GM21390 (cell line): ENCODE results near the gene HOXC10.

Source experiments
- ATAC-seq: cut with Tn5 transposase; IDR thresholded peaks from one replicate; pipeline ENCODE4 v1.9.1; 2021; ENCODE audit not compliant: unreplicated experiment

HOXC10 gene

DNA sequence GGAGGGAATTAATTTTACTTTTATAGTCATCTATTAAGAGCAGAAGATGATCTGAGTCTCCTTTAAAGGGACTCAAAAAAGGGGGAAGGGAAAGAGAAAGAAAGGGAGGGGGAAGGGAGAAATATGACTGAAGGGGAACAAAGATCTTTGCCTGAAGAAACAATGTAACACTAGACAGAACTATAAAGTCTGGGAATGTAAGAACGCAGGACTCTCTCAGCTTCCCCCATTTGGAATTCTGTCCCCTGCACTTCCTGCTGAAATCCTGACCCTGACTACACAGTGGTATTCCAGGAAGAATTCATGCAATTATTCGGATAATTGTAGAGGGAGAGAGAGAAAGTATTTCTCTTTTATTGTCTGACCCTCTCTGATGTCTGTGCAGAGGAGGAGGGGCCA, 20.6 kb upstream of the HOXC10 start:
- ATAC-seq, result no peak

DNA sequence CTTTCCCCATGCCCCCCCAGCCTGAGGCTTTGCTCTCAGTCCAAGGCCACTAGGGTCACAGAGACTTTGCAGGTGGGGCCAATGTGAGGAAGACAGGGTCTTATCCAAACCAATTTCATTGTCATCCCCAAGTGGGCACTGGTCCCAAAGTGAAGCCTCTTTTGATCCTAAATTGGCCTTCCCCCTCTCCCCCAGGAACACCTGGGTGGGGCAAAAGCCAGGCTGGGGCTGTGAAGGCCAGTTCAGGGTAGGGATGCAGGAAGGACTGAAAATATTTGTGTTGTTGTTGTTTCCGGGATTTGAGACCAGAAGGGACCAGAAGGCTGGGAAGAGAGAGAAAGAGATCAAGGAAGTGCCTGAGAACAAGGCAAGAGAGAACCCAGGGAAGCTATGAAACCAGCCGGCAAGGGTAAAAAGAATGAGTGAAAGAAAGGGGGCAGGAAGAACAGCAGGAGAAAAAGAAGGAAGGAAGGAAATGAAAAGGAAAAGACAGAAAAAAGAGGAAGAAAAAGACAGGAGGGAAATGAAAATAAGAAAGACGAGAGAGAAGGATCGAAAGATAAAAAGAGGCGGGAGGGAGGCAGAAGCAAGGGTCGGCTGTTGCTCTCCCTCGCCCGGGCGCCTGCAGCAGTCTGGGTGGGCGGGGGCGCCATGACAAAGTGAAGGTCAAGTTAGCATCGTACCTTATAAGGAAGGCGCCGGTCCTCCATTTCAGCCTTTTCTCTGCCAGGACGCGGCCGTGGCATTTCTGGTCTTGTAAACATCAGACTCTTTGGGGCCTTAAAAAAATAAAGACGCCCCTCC, 19.5 kb upstream of the HOXC10 start:
- ATAC-seq, result no peak

DNA sequence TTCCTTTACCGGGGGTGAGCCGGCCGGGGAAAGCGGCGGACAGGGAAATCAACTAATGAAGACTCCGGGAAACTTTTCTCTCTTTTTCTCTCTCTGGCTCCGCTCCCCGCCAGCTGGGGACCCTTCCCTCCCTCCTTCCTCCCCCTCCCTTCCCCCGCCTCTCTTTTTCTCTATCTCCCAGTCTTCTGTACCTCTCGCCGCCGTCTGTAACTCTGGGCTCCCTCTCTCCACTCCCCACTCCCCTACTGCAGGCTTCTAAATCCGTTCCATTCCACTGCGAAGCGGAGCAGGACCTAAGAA, 18.9 kb upstream of the HOXC10 start:
- no peak for ATAC-seq

DNA sequence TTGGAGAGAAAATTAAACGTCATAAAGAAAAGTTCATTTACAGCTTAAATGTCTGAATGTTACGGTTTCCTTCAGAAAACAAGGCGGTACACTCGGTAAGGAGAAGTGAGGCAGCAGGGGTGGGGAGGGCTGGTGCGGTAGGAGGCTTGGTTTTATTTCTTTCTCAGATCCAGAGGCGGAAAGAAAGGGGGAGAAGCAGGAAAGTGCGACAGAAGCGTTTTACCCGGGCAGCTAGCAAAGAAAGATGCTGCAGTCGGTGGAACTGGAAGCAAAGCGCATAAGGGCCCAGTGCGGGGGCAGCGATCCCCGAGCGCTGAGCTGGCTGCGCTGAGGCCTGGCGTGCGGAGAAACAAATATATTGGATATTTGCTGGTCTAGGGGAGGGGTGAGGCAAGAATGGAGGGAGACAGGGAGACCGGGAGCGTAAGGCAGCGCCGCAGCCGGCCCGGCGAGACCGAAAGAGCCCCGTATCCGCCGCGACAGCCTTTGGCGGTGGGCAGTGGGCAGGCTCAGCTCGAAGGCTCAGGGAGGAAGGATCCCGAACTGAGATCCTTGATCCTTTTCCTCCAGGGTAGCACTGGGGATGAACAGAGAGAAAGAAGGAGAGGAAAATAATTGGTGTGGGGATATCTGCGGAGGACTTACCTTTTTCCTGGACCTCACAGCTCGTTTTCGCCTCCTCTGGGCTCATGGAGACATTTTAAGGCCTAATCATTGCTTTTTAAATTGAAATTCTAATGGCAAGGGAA, 18.4 kb upstream of the HOXC10 start:
- ATAC-seq, result no peak

DNA sequence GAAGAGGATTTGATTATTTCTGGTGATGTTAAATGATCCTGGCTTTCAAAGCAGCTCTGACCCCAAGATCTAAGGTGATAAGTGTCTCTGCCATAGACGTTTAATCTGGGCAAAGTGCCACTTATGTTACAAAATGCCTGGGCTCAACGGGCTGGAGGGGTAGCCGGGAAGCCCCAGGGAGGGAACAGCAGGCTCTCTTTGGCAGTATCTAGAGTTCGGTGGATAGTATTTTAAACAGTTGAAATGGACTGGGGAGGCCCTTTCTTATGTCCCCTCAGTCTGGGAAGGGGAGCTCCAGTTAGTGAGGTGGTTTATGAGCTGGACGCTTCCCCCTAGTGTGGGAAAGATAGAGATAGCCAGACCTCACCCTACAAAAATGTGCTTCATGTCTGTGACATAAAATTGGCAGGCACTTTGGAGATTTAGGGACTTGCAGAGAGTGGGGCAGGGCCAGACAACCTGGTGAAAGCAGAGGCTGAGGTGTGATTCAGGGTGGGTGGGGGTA, 17.5 kb upstream of the HOXC10 start:
- ATAC-seq, result no peak

DNA sequence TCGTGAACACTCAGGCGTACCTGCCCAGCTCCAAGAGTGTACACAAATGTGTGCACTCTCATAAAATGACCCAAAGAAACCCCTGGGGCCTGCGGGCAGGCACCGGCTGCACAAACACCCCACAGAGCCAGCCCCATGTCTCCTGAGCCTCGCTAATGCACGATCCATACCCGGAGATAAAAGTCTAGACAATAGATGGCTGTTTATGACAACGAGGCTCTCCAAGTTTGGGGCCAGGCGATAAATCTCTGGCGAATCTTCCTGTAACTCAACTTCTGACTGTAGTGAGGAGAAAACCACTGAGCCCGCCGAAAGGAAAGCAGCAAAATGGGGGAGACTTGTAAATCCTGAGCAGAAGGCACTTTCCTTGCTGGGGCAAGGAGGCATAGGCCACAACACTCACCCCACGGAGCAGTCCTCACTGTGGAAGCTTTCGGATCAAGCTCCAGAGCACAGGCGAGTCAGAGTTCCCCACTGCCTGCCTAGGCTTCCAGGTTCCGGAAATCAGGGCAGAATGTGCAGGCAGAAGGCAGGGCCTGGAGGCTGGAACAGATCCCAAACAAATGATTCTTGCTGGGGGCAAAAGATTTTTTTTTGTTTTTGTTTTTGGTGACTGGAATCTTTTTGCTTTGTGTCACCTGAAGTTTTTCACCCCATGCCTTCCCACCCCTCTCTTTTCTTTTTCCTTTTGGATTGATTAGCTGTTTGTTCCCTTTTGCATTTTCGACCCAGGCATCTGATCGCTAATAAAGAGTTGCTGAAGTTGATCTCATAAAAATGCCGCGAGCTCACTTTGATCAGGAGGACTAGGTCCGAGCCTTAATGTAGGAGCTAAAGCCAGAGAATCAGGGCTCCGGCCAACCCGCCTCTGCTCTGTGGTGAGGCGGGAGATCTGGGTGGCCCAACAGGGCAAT, 16.5 kb upstream of the HOXC10 start:
- ATAC-seq, result no peak

DNA sequence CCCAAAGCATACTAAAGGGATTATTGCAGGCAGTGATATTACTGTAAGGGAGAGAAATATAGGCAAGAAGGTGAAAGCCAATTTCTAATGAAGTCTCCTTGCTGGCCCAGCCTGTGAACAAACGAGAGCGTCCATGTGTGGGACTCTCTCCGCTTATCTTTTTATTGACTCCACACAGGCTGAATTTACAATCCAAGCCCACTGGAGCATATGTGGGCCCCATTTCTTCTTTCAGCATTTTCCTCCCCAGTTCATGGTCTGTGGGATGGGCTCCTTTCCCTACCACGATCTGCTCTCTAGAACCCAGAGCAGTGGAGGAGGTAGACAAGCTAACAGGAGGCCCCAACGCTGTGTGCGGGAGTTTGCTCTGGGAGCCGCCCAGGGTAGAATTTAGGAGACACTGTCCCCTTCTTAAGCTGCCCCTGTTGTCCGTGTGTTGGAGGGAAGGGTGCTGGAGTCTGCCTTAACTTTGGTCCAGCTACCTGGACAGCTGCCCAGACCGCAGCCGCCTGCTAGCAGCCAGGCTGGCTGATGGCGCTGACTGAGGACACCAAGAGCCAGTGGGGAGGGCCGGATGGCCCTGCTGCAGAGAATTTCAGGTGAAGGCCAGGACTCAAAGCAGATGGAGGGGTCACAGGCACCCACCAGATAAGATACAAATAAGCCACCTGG, 15.2 kb upstream of the HOXC10 start:
- no peak for ATAC-seq

DNA sequence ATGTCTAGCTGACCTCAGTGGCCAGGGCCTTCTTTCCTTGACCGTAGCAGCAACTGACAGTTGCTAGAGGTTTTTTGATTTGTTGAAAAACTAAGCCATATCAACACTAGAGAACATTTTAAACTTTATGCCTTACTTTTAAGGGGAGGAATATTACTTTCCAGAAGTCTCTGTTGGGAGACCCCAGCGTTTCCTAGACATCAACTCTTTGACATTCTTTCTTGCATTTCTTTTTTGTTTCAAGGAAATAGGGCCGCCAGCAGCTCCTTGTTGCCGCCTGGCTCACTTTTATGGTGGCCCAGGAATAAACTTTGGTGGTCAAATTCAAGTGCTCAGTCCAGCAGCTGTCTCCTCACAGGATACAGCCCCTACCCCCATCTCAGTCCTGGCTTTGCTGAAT, 14.5 kb upstream of the HOXC10 start:
- no peak for ATAC-seq

DNA sequence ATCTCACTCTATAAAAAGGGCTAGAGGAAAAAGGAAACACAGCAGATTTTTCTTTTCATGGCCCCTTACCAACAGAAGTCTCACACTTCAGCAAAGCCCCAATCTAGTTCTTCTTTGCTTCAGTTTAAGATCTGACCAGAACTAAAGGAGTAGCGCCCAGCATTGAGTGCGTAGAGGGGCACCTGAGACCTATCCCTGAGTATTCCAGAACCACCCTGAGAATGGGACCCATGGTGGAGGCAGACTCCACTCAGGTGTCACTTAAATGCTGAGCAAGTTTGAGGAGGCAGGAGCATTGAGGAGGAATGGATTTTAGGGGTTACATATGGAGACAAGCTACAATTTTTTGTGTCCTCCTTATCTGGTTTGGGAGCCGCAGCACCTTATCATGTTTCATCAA, 13.8 kb upstream of the HOXC10 start:
- no peak for ATAC-seq

DNA sequence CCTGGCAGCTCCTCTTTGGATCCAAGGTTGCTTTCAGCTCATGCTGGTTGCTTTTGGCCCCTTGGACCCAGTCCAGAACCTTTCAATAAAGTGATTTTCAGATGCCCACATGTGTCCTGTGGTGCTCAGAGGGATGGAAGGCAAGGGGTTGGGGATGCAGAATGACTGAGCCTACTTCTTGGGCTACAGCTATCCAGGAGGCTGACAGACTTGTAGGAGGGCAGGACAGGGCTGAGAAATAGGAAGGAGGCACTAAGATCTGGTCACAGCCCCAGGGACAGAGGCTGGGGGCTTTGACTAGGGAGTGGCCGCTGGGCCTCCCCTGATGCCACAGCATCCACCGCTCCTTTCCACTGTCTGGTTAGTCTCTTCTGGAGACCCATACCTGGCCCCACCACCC, 13.3 kb upstream of the HOXC10 start:
- no peak for ATAC-seq

DNA sequence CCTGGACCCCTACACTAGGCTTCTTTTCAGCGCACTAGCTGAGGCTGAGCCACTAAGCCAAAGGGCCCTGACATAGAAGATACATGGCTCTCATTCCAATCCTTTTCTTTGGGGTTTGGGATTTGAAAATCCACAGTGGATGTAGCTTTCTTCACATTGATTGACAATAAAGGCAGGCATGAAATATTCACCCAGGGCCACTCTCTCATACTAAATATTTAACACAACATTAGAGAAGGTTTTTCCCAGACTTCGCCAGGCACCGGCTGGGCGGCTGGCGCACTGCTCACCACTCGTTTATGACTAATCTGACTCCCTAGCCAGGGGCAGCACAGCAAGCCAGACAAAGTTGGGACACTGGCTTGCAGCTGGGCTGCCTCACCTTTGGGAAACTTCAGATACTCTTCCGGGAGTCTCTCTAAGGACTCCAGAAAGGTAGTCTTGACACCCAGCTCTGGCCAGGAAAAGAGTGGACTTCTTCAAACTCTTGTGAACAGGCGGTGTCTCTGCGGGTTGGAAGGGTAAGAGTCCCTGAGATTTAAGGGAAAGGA, 12.7 kb upstream of the HOXC10 start:
- no peak for ATAC-seq

DNA sequence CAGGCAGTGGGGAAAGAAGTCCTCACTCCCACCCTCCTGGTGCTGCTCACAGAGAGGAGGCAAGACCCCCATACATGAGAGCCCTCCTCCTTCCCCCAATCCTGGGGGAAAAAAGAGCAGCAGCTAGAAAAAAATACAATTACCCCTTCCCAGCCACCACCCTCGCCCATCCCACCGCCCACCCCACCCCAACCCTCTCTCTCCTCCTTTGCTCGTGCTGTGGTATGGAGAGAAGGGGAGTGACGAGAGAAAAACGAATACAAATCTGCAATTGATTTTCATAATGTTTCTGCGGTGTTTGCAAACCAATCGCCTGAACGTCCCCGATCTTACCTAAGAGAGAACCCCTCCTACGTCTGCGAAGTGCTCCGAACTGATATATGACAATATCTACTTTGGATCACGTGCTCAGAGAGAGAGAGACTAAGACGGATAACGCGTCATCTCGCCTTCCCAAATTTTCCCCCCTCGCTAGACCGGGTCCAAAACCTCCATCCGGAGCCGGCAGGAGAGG, 12.2 kb upstream of the HOXC10 start, which contains the start of gene HOXC11:
HOXC11 (plus strand) TSS at position 405 of the 514 bp plus-strand sequence. CDS start 116 bp downstream, outside the sequence.
- ATAC-seq, result no peak

DNA sequence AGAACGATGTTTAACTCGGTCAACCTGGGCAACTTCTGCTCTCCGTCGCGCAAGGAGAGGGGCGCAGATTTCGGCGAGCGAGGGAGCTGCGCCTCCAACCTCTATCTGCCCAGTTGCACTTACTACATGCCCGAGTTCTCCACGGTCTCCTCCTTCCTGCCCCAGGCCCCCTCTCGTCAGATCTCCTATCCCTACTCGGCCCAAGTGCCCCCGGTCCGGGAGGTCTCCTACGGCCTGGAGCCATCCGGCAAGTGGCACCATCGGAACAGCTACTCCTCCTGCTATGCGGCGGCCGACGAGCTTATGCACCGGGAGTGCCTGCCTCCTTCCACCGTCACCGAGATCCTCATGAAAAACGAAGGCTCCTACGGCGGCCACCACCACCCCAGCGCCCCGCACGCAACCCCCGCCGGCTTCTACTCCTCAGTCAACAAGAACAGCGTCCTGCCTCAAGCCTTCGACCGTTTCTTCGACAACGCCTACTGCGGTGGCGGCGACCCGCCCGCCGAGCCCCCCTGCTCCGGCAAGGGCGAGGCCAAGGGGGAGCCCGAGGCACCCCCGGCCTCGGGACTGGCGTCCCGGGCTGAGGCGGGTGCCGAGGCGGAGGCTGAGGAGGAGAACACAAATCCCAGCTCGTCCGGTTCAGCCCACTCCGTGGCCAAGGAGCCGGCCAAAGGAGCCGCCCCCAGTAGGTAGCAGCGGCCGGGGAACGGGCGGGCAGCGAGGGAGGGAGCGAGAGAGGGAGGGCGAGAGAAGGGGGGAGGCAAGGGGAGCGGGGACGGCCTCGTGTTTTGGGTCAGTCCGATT, 11.5 kb upstream of the HOXC10 start:
- ATAC-seq, result no peak

DNA sequence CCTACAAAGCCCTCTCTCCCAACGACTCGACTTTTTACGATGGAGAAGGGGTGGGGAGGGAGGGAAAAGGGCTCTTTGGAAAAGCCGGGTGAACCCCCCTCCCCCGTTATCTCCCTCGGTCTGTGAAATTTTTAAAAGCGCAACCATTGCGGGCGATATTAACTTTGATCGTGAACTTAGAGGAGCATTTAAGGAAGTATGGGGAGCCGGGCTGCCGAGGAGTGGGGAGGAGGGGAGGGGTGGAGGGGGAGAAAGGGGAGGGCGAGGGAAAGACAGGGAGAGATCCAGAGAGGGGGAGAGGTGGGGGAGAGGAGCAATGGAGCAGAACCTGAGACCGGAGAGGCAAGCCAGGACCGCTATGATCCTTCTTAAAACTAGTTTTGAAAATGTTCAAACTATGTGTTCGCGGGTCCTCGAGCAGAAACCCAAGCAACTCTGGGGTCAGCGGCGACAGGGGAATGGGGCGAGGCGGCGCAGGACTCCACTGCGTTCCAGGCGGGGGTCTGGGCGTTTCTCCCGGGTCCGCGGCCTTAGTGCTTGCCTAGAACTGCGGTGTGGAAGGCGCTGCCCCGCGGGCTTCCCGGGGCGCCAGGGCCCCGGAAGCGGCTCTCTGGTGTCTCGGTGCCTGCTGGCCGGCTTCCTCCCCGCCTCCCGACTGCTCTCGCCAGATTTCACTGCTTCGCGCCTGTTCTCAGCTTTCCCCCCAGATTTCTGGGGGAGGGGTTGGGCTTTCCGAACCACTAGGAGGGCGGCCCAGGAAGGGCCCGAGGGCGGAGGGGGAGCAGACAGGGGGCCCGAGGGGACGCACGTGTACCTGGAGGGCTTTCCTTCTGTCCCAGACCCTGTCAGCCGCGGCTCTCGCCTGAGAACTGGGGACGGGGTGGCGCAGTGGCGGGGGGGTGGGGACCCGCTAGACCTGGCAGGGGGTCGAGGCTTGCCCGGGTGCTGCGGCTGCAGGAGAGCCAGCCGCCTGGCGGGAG, 10.6 kb upstream of the HOXC10 start, which contains the start of gene HOTAIR:
HOTAIR (minus strand) TSS at position 871 of the 980 bp plus-strand sequence.
- no peak for ATAC-seq

DNA sequence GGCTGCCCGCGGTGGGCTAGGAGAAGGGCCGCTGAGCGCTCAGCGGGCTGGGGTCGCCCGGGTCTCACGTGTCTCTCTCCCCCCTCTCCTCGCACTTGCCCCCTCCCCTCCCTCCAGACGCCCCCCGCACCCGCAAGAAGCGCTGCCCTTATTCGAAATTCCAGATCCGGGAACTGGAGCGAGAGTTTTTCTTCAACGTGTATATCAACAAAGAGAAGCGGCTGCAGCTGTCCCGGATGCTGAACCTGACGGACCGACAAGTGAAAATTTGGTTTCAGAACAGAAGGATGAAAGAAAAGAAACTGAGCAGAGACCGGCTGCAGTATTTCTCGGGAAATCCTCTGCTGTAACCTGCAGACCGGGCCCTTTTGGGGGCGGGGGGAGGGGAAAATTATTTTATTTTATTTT, 9.9 kb upstream of the HOXC10 start:
- no peak for ATAC-seq

DNA sequence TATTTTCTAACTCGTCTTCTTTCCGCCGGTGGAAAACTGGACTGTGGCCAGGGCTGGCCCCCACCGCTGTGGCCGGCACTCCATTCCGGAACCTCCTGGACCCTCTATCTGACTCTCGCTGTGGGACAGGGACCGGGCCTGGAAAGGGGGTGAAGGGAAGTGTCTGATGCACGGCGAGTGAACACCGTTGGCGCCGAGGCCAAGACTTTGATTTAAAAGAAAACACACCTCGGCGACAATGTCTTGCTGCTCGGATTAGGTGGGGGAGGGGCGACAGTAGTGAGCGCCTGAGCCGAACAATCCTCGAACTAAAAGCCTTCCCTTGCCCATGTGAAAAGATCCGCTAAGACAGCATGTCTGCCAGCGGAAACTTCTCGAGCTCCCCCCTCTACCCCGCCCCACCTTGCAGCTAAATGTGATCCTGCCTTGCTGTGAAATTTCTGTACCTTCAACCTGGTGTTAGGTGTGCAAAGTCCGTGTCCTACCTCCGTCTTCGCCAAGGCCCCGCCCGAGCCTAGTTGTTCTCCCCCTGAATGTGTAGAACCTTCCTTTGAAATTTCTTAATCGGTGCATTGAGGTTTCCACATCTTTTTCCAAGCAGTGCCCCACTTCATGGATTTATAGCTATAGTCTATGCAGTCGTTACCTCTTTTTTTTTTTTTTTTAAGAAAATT, 9.3 kb upstream of the HOXC10 start:
- no peak for ATAC-seq

DNA sequence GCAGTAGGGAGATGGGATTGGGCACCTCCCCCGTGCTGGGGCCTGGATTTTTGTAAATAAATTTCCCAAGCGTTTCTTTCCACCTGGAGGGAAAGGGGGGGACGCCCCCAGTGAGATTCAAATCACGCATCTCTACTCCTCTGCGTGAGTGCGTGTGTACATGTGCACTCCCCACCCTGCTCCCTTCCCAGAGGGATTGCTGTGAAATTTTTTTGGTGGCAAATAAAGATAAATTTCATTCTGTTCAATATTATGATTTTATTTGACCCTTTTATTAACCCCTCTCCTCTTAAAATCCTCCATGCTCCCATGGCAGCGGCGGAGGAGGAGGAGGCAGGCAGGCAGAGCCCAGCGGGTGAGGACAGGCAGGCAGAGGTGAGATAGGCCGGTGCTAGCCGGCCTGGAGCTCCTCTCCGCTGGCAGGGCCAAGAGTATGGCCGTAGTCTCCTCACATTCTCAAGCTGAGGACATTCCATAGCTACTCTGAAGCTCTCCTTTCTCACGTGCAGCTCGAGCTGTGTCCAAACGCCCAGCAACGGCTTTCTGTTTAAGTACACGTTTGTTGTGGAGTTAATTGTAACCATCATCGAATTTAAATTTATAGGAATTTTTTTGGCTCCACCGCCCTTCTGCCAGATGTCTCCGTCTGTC, 8.6 kb upstream of the HOXC10 start:
- ATAC-seq, result no peak
